ENCODE measurements around the gene NKD1. TPM values are rescaled to one million over a fixed set of nuclear protein-coding genes. Genes with fewer than 3 reads are reported as not detected.

The NKD1 gene
- total RNA-seq, 4 donors from 2014 or later = 3.5 to 48.1 (median 8.9) TPM

- intact Hi-C loops (cut with DNase I; ENCODE audit: low total_unique reads) = no loop called here
- TF ChIP-seq, protein P1, sequence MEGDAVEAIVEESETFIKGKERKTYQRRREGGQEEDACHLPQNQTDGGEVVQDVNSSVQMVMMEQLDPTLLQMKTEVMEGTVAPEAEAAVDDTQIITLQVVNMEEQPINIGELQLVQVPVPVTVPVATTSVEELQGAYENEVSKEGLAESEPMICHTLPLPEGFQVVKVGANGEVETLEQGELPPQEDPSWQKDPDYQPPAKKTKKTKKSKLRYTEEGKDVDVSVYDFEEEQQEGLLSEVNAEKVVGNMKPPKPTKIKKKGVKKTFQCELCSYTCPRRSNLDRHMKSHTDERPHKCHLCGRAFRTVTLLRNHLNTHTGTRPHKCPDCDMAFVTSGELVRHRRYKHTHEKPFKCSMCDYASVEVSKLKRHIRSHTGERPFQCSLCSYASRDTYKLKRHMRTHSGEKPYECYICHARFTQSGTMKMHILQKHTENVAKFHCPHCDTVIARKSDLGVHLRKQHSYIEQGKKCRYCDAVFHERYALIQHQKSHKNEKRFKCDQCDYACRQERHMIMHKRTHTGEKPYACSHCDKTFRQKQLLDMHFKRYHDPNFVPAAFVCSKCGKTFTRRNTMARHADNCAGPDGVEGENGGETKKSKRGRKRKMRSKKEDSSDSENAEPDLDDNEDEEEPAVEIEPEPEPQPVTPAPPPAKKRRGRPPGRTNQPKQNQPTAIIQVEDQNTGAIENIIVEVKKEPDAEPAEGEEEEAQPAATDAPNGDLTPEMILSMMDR (IDR thresholded peaks at IDR 0.05) = peak in 1 of 4 experiments; percentile 9
- TF ChIP-seq POLR2A (IDR thresholded peaks at IDR 0.05) = no peak
- Histone ChIP-seq H3K9me3 (no peaks in the 10 kb centered on the region), H3K27me3 (no peaks in the 10 kb centered on the region), H3K36me3 (no peaks in the 10 kb centered on the region), H3K27ac (peak overlapping the region; percentile 69 to 92), H3K4me1 (peaks cover 7 to 31% of the 10 kb centered on the region in 2 donors), H3K4me3 (no peak overlapping the region)
- DNase-seq = no peak
Observed at GRCh38 chr16:50610331-50611262, 62.4 kb downstream of the NKD1 start.

DNA sequence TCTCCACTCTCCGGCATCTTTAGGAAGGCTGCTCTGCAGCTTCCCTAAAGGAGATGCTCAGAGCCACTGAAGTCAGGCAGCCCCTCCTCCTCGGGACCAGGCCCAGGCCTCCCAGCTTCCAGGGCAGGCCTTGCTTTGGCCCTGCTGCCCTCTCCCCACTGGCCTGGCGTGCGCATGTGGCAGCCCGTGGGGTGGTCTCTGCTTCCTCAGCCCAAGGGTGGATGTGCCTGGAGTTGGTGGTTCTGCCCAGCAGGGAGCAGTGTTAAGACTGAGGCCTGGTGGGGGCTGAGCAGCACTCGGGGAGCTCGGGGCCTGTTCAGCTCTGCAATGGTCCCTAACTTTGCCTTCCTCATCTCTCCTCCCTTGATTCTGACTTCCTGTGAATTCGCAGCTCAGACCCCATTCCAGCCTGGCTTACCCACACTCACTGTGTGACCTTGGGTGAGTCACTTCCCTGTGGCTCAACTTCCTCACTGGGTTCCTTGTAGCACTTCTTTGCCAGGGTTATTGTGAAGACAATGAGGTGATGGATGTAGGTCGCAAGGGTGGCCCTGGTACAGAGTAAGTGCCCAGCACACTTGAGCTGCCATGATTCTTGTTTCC is 63.2 kb downstream of the NKD1 start:
- Histone ChIP-seq H3K27ac (peak overlapping the region; percentile 69 to 92), H3K36me3 (no peaks in the 10 kb centered on the region), H3K4me3 (no peak overlapping the region), H3K9me3 (no peaks in the 10 kb centered on the region), H3K27me3 (no peaks in the 10 kb centered on the region), H3K4me1 (peaks cover 12 to 38% of the 10 kb centered on the region in 2 donors)
- no peak for DNase-seq
- intact Hi-C loops (cut with DNase I; ENCODE audit: low total_unique reads) = no loop called here
- TF ChIP-seq, protein P1 (IDR thresholded peaks at IDR 0.05) = no peak
- no peak for TF ChIP-seq POLR2A (IDR thresholded peaks at IDR 0.05)

GRCh38 chr16:50611995-50612848 is 64.0 kb downstream of the NKD1 start:
- Histone ChIP-seq H3K4me1 (peaks cover 20 to 45% of the 10 kb centered on the region in 2 donors), H3K27me3 (no peaks in the 10 kb centered on the region), H3K27ac (peak overlapping the region; percentile 89 to 92), H3K4me3 (no peak overlapping the region), H3K36me3 (no peaks in the 10 kb centered on the region), H3K9me3 (no peaks in the 10 kb centered on the region)
- no peak for DNase-seq
- no peak for TF ChIP-seq POLR2A (IDR thresholded peaks at IDR 0.05)
- TF ChIP-seq, protein P1 (IDR thresholded peaks at IDR 0.05) = no peak
- intact Hi-C loops (cut with DNase I; ENCODE audit: low total_unique reads) = no loop called here

DNA sequence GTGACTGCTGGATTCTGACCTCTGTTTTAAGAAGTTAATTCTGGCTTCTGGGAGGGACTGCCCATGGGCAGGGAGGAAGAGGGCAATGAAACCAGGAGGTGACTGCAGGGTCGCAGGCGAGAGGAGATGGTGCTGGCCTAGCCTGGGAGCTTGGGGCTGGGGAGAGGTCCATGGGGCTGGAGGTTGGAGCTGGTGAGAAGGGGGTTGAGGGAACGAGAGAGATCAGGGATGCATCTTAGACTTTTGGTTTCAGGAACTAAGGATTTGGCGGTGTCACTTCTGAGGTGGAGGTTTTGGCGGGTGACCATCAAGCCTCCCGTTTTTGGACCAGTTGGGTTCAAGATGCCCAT is 64.6 kb downstream of the NKD1 start:
- Histone ChIP-seq H3K4me3 (peak overlapping the region; percentile 3 to 4), H3K27ac (peak overlapping the region; percentile 89 to 92), H3K9me3 (no peaks in the 10 kb centered on the region), H3K27me3 (no peaks in the 10 kb centered on the region), H3K36me3 (no peaks in the 10 kb centered on the region), H3K4me1 (peaks cover 21 to 51% of the 10 kb centered on the region in 2 donors)
- intact Hi-C loops (cut with DNase I; ENCODE audit: low total_unique reads) = no loop called here
- no peak for TF ChIP-seq POLR2A (IDR thresholded peaks at IDR 0.05)
- TF ChIP-seq, protein P1 (IDR thresholded peaks at IDR 0.05) = no peak
- no peak for DNase-seq

Data from uterus (tissue), 4 donors.